HEK293 (cell line): ENCODE data around the gene ASB4.

Experiments used
- CTCF ChIA-PET: fragments of 350-600 bp; formaldehyde crosslinking; extraction: SDS; loops from one replicate; lab custom pipeline; 2021; ENCODE audit warnings: antibody characterized with exemption; lab: Yijun Ruan, JAX
- POLR2A ChIA-PET: fragments of 300-600 bp; formaldehyde crosslinking; extraction: SDS; loops from one replicate; lab custom pipeline; 2020; ENCODE audit warnings: antibody characterized with exemption, inconsistent platforms; lab: Yijun Ruan, JAX
- H3K27ac ChIP-seq: fragments of 200-500 bp; sonication (Bioruptor generic); 2 replicates; pipeline ENCODE4 v1.5.1; 2014; ENCODE audit warnings: low read depth, low read length, control low read depth, inconsistent platforms; ENCODE audit errors: extremely low read depth
- H3K36me3 ChIP-seq, 2 experiments: fragments of 200-500 bp in 1 of 2; sonication (Bioruptor generic) in 1 of 2; 1 replicate in 1 of 2; 2 replicates in 1 of 2; pipeline ENCODE4 v1.5.1; 2014 to 2017; ENCODE audit warnings: inconsistent platforms in 2 of 2, low read length in 2 of 2; ENCODE audit not compliant: control insufficient read depth in 2 of 2, insufficient read depth in 1 of 2
- H3K4me1 ChIP-seq: fragments of 200-500 bp; sonication (Bioruptor generic); 2 replicates; pipeline ENCODE4 v1.5.1; 2014; ENCODE audit warnings: mild to moderate bottlenecking, low read length, inconsistent platforms; ENCODE audit not compliant: control insufficient read depth, insufficient read depth
- H3K4me3 ChIP-seq: 2 replicates; pipeline ENCODE4 v1.5.1; 2011; ENCODE audit warnings: low read depth, mild to moderate bottlenecking, control low read depth, low read length, moderate library complexity
- H3K9me3 ChIP-seq: fragments of 200-500 bp; sonication (Bioruptor generic); 2 replicates; pipeline ENCODE4 v1.5.1; 2014; ENCODE audit warnings: low read depth, low read length, inconsistent platforms; ENCODE audit not compliant: control insufficient read depth, insufficient read depth
- KLF1 ChIP-seq: fragments of 450-650 bp; formaldehyde crosslinking; IDR thresholded peaks from 2 replicates; pipeline ENCODE4 v1.5.1; 2016; ENCODE audit warnings: missing biosample characterization, missing genetic modification characterization
- MYNN ChIP-seq: fragments of 450-650 bp; formaldehyde crosslinking; IDR thresholded peaks from 2 replicates; pipeline ENCODE4 v1.5.1; 2016; ENCODE audit warnings: missing biosample characterization, missing genetic modification characterization, borderline replicate concordance
- PATZ1 ChIP-seq: fragments of 450-650 bp; formaldehyde crosslinking; IDR thresholded peaks from 2 replicates; pipeline ENCODE4 v1.5.1; 2016; ENCODE audit warnings: missing biosample characterization, missing genetic modification characterization
- TSHZ1 ChIP-seq: fragments of 450-650 bp; formaldehyde crosslinking; IDR thresholded peaks from 2 replicates; pipeline ENCODE4 v1.5.1; 2016; ENCODE audit warnings: missing biosample characterization, missing genetic modification characterization, borderline replicate concordance
- ZFP41 ChIP-seq: fragments of 450-650 bp; formaldehyde crosslinking; IDR thresholded peaks from 2 replicates; pipeline ENCODE4 v1.5.1; 2016; ENCODE audit warnings: missing biosample characterization, missing genetic modification characterization, borderline replicate concordance
- ZNF132 ChIP-seq: fragments of 450-650 bp; formaldehyde crosslinking; IDR thresholded peaks from 2 replicates; pipeline ENCODE4 v1.5.1; 2017; ENCODE audit warnings: missing biosample characterization, missing genetic modification characterization, borderline replicate concordance
- ZNF148 ChIP-seq: fragments of 450-650 bp; formaldehyde crosslinking; IDR thresholded peaks from 2 replicates; pipeline ENCODE4 v1.5.0; 2017; ENCODE audit warnings: missing biosample characterization, missing genetic modification characterization, borderline replicate concordance
- ZNF280C ChIP-seq: fragments of 450-650 bp; formaldehyde crosslinking; IDR thresholded peaks from 2 replicates; pipeline ENCODE4 v1.5.1; 2016; ENCODE audit warnings: missing biosample characterization, missing genetic modification characterization
- ZNF311 ChIP-seq: fragments of 450-650 bp; formaldehyde crosslinking; IDR thresholded peaks from 2 replicates; pipeline ENCODE4 v1.5.1; 2017; ENCODE audit warnings: missing biosample characterization, missing genetic modification characterization, borderline replicate concordance
- ZNF350 ChIP-seq: fragments of 450-650 bp; formaldehyde crosslinking; IDR thresholded peaks from 2 replicates; pipeline ENCODE4 v1.5.0; 2017; ENCODE audit warnings: missing biosample characterization, mild to moderate bottlenecking, missing genetic modification characterization
- ZNF391 ChIP-seq: fragments of 450-650 bp; formaldehyde crosslinking; IDR thresholded peaks from 2 replicates; pipeline ENCODE4 v1.5.1; 2016; ENCODE audit warnings: low read depth, missing biosample characterization, missing genetic modification characterization, borderline replicate concordance
- ZNF548 ChIP-seq: fragments of 450-650 bp; formaldehyde crosslinking; IDR thresholded peaks from 2 replicates; pipeline ENCODE4 v1.5.1; 2016; ENCODE audit warnings: missing biosample characterization, missing genetic modification characterization
- ZNF558 ChIP-seq: fragments of 450-650 bp; formaldehyde crosslinking; IDR thresholded peaks from 2 replicates; pipeline ENCODE4 v1.5.1; 2016; ENCODE audit warnings: missing biosample characterization, missing genetic modification characterization
- ZNF624 ChIP-seq: fragments of 450-650 bp; formaldehyde crosslinking; IDR thresholded peaks from 2 replicates; pipeline ENCODE4 v1.5.1; 2017; ENCODE audit warnings: missing biosample characterization, missing genetic modification characterization
- ZNF677 ChIP-seq: fragments of 450-650 bp; IDR thresholded peaks from 2 replicates; pipeline ENCODE4 v1.5.0; 2018; ENCODE audit warnings: missing biosample characterization, mild to moderate bottlenecking, missing genetic modification characterization, moderate library complexity
- ZNF701 ChIP-seq: fragments of 450-650 bp; formaldehyde crosslinking; IDR thresholded peaks from 2 replicates; pipeline ENCODE4 v1.5.1; 2016; ENCODE audit warnings: missing biosample characterization, missing genetic modification characterization
- ZNF791 ChIP-seq: fragments of 450-650 bp; formaldehyde crosslinking; IDR thresholded peaks from 2 replicates; pipeline ENCODE4 v1.5.1; 2016; ENCODE audit warnings: missing biosample characterization, missing genetic modification characterization
- ZSCAN5A ChIP-seq: fragments of 450-650 bp; formaldehyde crosslinking; IDR thresholded peaks from 2 replicates; pipeline ENCODE4 v1.5.1; 2016; ENCODE audit warnings: missing biosample characterization, missing genetic modification characterization

The ASB4 gene

GRCh38 chr7:95485391-95486123 lies at the start of gene ASB4:
TSS of gene ASB4 (plus strand) at chr7:95485943. CDS start at chr7:95485972, 29 bp downstream.
- ChIA-PET POLR2A (no interaction called here), CTCF (interaction anchor here (0.5 to 3.9 kb wide), 7 partner anchors 8 to 1035 kb away, joined by 3 to 27 read pairs (median 4); no protein-coding TSS in a partner anchor)
- Histone ChIP-seq H3K4me1 (peaks cover 3% of the 10 kb centered on the region; the same call in 1 of the 2 replicates), H3K9me3 (no peaks in the 10 kb centered on the region), H3K27ac (no peak within 1 kb of the TSS), H3K4me3 (no peak within 1 kb of the TSS), H3K36me3 (no peaks in the 10 kb centered on the region)
- TF ChIP-seq ZNF624 (tag by site-specific recombination) (no peak), ZNF677 (tag by site-specific recombination) (no peak), PATZ1 (no peak), ZNF311 (no peak)

- Histone ChIP-seq H3K36me3 (no peaks in the 10 kb centered on the region), H3K4me1 (no peaks in the 10 kb centered on the region), H3K9me3 (no peaks in the 10 kb centered on the region), H3K4me3 (no peak overlapping the region), H3K27ac (no peak overlapping the region)
- ChIA-PET POLR2A (no interaction called here), CTCF (interaction anchor here (0.7 to 0.8 kb wide), 3 partner anchors 8 to 41 kb away, joined by 3 read pairs; no protein-coding TSS in a partner anchor)
- TF ChIP-seq ZNF280C (tag by site-specific recombination): no peak
- TF ChIP-seq ZNF391 (tag by site-specific recombination): no peak
- TF ChIP-seq ZNF350: no peak
- no peak for TF ChIP-seq ZNF558 (tag by site-specific recombination)
- TF ChIP-seq ZNF701 (tag by site-specific recombination): no peak
- TF ChIP-seq ZNF791: no peak
- TF ChIP-seq ZNF677 (tag by site-specific recombination): no peak
- no peak for TF ChIP-seq ZFP41
- TF ChIP-seq ZNF148 (tag by site-specific recombination): no peak
These were observed 49.3 kb upstream of the ASB4 start for GRCh38 chr7:95436407-95436806.

GRCh38 chr7:95440394-95441038 lies 45.2 kb upstream of the ASB4 start:
- H3K36me3 ChIP-seq: no peaks in the 10 kb centered on the region
- H3K4me3 ChIP-seq: no peak overlapping the region
- H3K27ac ChIP-seq: no peak overlapping the region
- ChIA-PET POLR2A (no interaction called here), CTCF (interaction anchor here (0.6 kb wide), 1 partner anchor 250 kb away, joined by 3 read pairs; no protein-coding TSS in a partner anchor)
- no peaks in the 10 kb centered on the region for H3K9me3 ChIP-seq
- H3K4me1 ChIP-seq: no peaks in the 10 kb centered on the region
- TF ChIP-seq KLF1 (tag by site-specific recombination) (no peak), ZNF548 (no peak), ZSCAN5A (no peak), MYNN (no peak), TSHZ1 (tag by site-specific recombination) (no peak), ZNF132 (tag by site-specific recombination) (no peak)
